NCI-H2029 (cell line): ENCODE results near the gene ANKRD63.
A peak's percentile ranks its signal among the peaks of the same experiment; 100 is the strongest.

Experiments used
- DNase-seq: peaks from one replicate; lab custom pipeline; 2025; lab: John Stamatoyannopoulos, UW

ANKRD63 gene

DNA sequence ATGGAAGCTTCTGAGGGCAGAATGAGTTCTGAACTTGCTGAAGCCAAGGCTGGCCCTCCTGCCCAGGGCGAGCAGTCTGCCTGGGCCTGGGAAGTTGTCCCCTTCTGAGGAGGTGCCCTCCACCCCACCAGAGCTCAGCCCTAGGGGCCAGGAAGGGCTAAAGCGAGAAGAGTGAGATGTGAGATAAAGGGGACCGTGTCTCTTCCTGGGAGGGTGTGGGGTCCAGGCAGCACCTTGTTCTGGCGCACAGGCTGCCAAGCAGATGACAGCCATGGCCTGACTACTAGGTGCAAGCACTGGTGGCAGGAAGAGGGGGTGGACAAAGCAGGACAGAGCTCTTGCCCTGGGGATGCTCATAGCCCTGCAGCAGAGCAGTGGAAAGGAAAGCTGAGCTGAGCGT, 40.3 kb downstream of the ANKRD63 start:
- DNase-seq = no peak

DNA sequence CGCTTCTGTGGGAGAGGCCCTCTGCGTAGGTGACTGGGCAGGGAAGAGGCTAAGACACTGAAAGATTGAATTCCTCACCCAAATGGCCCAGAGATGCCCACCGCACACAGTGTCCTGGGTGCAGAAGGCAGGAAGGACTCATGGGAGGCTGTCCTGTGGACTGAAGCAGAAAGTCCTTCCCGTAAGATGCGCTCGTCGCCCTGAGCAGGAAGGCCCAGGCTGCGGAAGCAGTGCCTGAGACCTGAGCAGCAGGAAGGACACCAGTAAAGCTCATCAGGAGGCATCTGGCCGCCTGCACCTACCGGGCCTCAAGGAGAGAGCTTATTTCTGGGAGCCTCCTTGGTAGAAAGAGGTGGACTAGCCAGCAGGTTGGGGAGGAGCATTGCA, 40.7 kb downstream of the ANKRD63 start:
- DNase-seq = no peak

DNA sequence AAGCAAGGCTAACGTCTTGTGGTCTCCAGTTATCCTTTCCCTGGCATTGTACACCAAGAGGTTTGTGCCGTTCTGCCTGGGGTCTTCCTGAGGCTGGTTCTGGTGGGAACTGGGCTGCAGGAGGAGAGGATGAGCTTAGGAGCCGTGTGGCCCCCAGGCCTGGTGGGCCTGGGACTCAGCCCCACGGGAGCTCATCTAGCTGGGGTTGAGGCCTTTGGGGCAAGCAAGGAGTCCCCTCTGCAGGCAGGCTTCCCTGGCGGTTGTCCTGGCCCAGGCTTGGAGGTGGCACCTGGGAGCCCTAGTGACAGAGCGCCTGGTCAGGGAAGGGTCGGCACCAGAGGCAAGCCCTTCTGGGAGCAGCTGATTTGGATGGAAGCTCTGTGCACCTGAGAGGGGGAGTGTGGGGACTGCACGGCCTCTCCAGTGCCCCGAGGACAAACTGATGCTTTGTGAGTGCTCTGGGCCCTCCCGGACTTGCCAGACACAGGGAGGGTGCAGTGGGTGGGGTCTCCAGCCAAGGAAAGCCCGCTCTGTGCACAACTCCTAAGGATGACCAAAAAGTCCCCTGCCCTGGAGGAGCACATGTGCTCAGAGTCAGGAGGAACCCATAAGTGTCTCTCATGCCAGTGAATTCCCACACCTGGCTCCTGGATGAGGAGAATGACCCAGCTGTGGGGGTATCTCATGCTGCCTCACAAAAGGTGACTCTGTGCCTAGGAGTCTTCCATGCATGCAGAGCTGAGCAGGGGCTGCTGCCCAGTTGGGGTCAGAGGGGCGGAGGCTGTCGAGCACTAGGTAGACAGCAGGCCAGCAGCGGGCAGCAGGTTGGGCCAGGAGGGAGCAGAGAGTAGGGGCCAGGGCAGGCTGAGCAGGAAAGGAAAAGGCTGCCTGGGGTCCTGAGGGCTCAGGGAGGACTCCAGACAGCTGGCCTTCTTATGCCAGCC, 41.3 kb downstream of the ANKRD63 start:
- DNase-seq = no peak

DNA sequence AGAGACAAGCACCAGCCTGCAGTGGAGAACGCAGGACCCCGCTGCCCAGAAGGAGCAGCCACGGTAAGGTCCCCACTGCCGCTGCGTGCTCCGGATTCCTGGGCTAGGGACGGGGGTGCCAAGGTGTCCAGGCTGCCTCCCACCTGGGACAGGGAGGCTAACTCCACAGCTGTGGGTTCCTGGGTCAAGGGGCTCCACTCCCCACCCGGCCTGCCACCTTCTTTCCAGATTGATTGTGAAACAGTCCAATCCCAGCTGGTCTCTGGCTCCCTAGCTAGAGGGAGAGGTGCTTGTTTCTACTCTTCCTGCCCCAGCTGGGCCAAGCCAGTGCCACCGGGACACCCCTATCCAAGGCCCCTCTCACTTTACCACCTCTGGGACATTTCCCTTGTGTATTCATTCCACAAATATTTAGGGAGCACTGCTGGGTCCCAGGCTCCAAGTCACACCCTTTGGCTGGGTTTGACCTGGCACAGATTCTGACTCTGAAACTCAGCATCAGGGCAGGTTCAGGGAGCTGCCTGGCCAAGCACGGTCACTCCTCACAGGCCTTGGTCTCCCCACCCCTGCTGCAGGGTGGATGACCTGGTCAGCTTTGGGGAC, 42.1 kb downstream of the ANKRD63 start:
- DNase-seq = no peak

DNA sequence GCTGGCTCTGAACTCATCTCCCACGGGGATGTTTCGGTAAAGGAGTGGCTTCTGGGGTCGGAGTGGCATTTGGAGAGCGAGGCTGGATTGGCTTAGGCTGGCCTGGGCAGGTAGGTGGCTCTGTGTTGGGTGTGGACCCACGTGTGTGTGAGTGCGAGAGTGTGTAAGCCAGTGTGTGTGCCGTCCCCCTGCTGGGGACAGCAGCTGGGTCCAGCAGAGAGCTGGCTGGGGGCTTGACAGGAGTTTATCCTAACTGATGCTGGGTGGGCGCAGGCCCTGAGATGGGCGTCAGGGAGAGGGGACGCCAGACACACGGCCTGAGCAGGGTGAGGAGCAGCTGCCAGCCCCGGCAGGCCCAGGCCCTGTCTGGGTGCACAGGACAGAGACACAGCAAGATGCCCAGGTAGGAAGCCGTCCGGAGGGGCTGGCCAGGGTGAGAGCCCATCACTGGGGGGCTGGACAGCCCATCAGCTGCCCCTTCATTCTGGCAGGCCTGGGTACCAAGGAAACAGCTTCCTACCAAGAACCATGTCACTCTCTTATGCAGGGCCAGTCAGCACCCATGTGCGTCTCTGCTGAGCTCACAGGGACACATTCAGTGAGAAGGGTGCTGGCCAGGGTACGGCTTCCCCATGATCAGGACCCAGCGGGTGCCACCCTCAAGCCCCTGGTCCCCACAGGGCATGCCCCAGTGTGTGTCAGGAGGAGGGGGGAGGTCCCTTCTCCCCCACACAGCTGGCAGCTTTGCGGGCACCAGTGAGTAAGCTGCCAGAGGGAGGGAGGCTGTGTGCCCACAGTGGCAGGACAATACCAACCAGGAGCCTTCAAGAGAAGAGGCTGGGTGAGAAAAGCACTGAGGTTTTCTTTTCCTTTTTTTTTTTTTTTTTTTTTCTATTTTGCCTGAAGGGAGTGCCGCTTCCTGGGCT, 42.9 kb downstream of the ANKRD63 start:
- DNase-seq = no peak

DNA sequence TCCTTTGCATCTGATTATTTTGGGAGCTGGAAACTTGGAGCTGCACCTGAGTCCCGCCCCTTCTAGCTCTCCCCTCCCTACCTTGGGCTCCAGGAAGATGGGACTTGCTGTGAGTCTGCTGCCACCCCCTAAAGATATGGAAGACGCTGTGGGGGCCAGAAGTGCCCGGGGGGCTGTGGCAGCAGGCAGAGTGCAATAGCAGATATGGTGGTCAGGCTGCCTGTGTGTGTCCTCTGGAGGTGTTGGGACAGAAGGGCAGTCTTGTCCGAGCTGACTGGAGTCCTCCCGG, 43.5 kb downstream of the ANKRD63 start:
- no peak for DNase-seq

DNA sequence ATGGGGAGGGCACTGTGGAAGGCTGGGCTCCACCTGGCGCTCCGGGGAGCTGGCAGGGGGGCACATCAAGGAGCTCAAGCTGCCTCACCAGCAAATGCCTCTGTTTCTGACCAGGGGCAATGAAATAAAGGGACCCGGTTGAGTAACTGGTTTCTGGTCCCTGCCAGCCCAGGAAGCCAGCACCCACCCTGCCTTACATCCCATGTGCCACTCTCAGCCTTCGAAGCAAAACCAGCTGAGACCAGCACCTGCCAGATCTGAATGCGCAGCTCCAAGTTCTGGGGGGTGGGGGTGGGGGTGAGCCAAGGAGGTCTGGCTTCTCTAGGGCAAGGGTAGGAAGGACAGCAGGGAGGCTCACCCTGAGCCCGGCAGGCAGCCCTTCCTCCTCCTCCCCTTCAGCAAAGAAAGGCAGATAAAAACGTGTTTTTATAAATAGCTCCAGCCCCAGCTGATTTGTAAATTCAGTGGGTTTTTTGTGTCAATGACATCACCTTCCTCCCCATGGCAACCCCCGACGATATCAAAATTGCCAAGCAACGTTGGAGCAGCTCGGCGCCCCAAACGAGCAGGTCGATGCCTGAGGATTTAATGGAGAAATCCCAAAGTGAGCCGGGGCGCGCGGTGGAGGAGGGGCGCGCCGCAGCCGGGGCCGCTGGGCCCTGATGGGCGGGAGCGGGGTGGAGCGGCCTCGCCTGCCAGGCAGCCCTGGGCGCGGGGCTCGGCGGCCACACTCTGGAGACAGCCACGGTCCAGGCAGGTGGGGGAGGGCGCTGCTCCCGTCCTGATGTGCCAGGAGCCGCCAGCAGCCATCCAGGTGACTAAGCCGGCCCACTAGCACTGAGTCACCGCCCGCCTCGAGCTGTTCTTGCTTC, 44.1 kb downstream of the ANKRD63 start, which contains the start of gene PAK6:
Gene PAK6, plus strand, starts transcription at position 532 of the 872 bp plus-strand sequence. CDS start 25,723 bp downstream, outside the sequence.
- DNase-seq = peak; percentile 35

DNA sequence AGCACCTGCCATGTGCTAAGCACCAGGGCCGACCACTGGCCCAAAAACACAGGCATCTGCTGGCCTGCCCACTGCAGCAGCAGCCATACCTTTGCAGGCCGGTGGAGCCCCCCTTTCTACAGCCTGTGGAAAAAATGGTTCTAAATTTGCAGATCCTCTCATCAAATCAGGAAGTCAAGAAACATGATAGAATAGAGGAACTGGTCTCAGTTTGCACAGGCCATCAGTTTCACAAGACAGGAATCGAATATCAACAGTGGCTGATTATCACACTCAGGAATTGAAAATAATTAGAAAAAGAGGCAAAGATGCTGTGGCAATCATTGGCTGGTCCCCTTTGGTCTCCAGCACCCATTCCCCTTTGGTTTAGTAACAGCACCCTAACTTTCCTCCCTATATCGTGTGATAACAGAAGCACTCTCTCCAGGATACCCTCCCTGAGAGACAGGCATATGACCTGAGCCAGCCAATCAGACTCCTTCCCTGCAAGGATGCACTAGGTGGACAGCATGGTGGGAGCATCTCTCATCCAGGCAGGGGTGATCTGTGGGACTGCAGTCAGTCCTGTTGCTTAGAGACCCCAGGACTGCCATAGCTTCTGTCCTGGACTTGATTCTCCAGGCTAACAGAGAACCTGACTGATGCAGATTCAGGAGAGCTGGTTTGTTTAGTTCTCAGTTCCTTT, 47.5 kb downstream of the ANKRD63 start:
- DNase-seq = no peak

DNA sequence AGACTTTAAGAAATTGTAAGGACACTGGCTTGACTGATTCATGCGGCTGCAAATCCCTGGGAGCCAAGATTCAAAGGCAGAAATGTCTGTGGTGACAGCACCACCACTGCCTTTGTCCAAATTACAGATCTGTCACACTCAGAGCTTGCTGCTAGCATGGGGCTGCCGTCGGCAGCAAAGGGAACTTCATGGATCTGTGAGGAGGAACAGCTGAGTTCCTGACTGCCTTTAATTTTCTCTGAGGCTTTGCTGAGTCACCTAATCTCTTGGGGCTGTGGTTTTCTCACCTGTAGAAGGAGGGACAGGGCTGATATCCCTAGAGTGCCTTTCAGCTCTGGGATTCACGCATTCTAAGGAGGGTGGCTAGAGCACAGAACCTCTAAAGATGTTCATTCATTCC, 48.1 kb downstream of the ANKRD63 start:
- no peak for DNase-seq

DNA sequence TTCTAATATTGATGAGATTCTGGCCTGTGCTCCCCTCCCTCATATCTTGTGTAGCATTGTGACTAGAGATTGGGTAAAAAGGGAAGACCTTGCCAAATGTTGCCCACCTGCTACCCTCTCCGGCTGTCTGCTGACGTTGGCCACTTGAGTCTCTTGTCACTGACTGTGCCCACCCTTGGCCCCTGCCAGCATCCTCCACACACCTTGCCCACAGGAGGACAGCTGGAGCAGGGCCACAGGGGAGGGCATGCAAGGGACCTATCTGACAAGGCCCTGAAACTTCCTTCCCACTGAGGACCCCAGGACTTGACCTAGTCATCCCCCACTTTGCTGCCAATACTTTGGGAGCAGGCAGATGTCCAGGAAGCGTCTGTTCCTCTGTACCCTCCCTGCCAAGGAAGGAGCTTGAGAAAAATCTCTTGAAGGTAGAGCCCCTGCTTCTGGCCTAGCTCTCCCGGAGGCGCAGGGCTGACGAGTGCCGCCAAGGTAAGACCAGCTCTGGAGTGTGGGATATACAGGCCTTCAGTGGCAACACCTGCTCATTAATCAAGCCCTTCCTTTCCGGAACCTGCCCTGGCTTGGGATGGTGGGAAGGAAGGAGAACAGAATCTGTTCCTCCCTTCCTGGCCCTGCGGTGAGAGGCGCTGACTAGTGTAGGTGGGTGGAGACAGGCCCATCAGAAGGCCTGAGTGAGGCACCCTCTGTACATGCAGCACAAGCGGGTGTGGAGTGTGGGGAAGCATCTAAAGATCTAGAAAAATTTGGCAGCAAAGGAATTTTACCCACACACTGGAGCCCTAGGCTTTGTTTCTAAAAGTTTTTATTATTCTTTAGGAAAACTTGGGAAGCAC, 48.9 kb downstream of the ANKRD63 start:
- DNase-seq = no peak

DNA sequence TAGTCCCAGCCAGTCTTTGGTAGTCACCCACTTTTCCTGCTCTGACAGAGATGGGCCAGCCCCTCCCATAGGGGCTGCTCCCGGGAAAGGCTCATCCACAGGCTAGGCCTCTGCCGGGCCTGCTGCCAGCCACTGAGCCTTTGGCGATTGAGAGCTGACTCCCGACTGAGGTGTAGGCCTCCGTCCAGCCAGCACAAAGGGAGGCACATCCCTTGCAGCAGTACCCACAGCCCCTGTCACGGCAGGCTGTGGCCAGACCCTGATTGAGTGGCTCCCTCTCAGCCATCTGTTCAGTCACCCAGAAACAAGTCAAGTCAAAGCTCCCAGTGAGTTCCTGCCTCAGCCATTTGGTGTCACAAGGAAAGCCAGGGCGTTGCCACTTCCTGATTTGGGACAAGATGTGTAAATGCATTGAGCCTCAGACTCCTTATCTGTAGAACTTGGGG, 50.2 kb downstream of the ANKRD63 start:
- DNase-seq = no peak
